ENCODE results near the gene PRR22.

- TF ChIP-seq CTCF (IDR thresholded peaks at IDR 0.05; ENCODE audit: extremely low read depth in 1 of 2, insufficient read depth in 1 of 2, low read depth in 1 of 2, low read length in 2 of 2) (no peak), POLR2A (IDR thresholded peaks at IDR 0.05; ENCODE audit: low read depth, low read length) (no peak), POLR2AphosphoS5 (IDR thresholded peaks at IDR 0.05; ENCODE audit: insufficient read depth, low read depth, low read length) (no peak), MYC (IDR thresholded peaks at IDR 0.05; ENCODE audit: low read depth, low read length) (no peak), EZH2 (IDR thresholded peaks at IDR 0.05; ENCODE audit: borderline replicate concordance, low read depth, low read length, severe bottlenecking) (no peak), MAX (IDR thresholded peaks at IDR 0.05; ENCODE audit: insufficient read depth, insufficient read length) (no peak)
These were observed 30.8 kb downstream of the PRR22 start for GRCh38 chr19:5753743-5754142.

All from endothelial cell of umbilical vein (primary cell).